DOHH2 (cell line): Measurements from ENCODE around the gene COX6B2.

ENCODE experiments used
- EZH2phosphoT487 ChIP-seq: fragments of 200-600 bp; sonication (generic); IDR thresholded peaks from 2 replicates; pipeline ENCODE4 v1.6.1; 2017; ENCODE audit warnings: borderline replicate concordance, mild to moderate bottlenecking, antibody characterized with exemption, low read length, moderate library complexity, mixed read lengths
- TF ChIP-seq, protein P1 (sequence below): fragments of 200-600 bp; sonication (generic); IDR thresholded peaks from one replicate; pipeline ENCODE4 v1.5.1; 2014; ENCODE audit warnings: antibody characterized with exemption, mild to moderate bottlenecking, low read depth, low read length; ENCODE audit not compliant: poor library complexity, severe bottlenecking

DNA sequence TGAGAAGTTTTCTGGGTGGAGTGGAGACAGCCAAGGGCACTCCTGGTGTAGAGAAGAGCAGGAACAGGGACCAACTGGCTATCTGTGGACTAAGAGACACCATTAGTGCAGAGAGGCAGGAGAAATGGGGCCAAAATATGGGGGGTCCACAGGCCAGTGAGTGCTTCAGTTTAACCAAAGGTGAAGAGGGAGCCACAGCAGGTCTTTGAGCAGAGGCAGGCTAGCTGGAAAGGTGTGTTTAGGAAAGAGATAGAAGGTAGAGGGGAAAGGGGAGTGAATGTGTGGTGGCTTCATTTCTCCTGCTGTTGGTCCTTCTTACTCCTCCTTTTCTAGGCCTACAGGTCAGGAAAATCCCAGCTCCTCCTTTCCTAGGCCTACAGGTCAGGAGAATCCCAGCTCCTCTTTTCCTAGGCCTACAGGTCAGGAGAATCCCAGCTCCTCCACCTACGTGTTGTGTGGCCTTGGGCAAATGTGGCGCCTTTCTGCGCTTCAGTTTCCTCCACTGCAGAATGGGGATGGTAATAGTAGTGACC, 28.1 kb upstream of the COX6B2 start:
- TF ChIP-seq, protein P1, sequence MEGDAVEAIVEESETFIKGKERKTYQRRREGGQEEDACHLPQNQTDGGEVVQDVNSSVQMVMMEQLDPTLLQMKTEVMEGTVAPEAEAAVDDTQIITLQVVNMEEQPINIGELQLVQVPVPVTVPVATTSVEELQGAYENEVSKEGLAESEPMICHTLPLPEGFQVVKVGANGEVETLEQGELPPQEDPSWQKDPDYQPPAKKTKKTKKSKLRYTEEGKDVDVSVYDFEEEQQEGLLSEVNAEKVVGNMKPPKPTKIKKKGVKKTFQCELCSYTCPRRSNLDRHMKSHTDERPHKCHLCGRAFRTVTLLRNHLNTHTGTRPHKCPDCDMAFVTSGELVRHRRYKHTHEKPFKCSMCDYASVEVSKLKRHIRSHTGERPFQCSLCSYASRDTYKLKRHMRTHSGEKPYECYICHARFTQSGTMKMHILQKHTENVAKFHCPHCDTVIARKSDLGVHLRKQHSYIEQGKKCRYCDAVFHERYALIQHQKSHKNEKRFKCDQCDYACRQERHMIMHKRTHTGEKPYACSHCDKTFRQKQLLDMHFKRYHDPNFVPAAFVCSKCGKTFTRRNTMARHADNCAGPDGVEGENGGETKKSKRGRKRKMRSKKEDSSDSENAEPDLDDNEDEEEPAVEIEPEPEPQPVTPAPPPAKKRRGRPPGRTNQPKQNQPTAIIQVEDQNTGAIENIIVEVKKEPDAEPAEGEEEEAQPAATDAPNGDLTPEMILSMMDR: no peak
- no peak for TF ChIP-seq EZH2phosphoT487
